ENCODE results near the gene DECR2.

DECR2 gene

GRCh38 chr16:450785-451512 is 49.3 kb downstream of the DECR2 start:
- DNase-seq (ENCODE audit: insufficient read length, low spot score) (no peak), FAIRE-seq (no peak)
- no peak for TF ChIP-seq POLR2A (IDR thresholded peaks at IDR 0.05; ENCODE audit: low read depth, low read length)

DNA sequence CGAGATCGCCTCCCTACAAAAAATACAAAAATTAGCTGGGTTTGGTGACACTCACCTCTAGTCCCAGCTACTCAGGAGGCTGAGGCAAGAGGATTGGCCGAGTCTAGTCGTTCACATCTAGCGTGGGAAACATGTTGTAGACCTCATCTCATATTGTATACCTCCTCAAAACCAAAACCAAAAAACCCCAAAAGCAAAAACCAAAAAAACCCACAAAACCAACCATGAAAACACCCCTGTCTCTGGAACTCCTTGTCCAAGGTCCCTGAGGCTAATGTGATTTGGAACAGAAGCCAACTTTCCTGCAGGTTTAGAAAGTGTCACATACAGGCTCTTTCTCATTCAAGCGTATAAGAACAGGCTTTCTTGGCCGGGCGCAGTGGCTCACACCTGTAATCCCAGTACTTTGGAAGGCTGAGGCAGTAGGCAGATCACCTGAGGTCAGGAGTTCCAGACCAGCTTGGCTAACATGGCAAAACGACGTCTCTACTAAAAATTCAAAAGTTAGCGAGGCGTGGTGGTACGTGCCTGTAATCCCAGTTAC is 52.8 kb downstream of the DECR2 start:
- FAIRE-seq (no peak), DNase-seq (ENCODE audit: insufficient read length, low spot score) (no peak)
- TF ChIP-seq POLR2A (IDR thresholded peaks at IDR 0.05; ENCODE audit: low read depth, low read length), result no peak

DNA sequence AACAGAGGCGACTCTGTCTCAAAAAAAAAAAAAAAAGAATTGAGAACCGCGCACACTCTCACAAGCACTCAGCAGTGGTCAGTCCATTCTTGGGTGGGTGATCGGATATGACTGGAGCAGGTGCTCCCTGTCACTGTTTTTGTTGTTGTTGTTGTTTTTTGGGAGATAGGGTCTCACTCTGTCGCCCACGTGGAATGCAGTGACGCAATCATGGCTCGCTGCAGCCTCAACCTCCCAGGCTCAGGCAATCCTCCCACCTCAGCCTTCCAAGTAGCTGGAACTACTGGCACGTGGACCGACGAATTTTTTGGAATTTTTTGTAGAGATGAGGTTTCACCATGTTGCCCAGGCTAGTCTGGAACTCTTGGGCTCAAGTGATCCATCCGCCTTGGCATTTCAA is 53.8 kb downstream of the DECR2 start:
- DNase-seq (ENCODE audit: insufficient read length, low spot score), result no peak
- no peak for TF ChIP-seq POLR2A (IDR thresholded peaks at IDR 0.05; ENCODE audit: low read depth, low read length)

GRCh38 chr16:456891-457483 is 55.3 kb downstream of the DECR2 start:
- TF ChIP-seq POLR2A (IDR thresholded peaks at IDR 0.05; ENCODE audit: low read depth, low read length), result no peak
- no peak for DNase-seq (ENCODE audit: insufficient read length, low spot score)
- FAIRE-seq, result no peak

More for the DNA sequence above, 53.8 kb downstream of the DECR2 start:
- FAIRE-seq, result no peak

DNA sequence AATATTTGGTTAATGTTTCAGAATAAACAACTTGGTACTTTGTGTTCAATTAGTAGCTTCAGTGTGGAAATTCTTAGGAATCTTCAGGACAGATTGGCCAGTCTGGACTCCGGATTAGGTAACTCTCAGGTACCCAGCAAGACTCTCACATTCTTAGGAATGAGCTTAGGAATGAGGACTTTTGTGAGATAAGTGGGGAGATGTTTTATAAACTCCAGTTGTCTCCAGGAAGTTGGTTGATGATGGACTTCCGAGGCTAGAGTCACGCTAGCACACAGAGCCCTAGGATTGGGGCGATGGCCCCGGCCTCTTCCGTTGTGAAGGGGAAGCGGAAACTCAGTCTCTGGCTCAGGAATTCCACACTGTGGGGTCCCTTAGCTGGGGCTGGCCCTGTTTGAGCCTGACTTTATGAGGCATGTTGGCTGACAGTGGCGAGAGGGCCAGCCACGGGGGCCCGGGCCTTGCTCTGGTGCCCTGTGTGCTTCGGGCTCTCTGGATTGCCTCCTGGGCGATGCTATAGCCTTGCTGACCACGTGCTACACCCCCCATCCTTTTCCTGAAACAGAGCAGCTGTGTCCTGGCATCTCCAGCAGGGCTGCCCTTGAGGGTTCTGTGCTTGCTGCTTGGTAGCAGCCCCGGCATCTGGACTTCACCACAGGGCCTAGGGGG is 56.2 kb downstream of the DECR2 start:
- FAIRE-seq, result no peak
- no peak for DNase-seq (ENCODE audit: insufficient read length, low spot score)
- no peak for TF ChIP-seq POLR2A (IDR thresholded peaks at IDR 0.05; ENCODE audit: low read depth, low read length)

- FAIRE-seq (no peak), DNase-seq (ENCODE audit: insufficient read length, low spot score) (no peak)
- no peak for TF ChIP-seq POLR2A (IDR thresholded peaks at IDR 0.05; ENCODE audit: low read depth, low read length)
These were observed 58.1 kb downstream of the DECR2 start for GRCh38 chr16:459761-460160.

DNA sequence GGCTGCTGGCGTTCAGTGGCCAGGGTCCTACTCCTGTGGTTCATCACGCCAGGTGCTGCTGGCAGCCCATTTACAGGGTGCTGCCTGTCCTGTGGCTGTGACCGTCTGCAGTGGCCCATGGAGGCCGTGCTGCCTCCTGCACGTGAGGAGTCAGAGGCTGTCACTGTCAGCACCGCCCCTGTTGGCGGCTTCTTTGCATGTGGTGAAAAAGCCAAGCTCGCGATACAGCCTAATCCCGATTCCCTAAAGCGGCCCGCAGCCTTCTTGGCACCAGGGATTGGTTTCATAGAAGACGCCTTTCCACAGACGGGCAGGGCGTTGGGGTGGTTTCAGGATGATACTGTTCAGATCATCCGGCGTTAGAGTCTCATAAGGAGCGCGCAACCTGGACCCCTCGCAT is 59.1 kb downstream of the DECR2 start:
- FAIRE-seq, result no peak
- DNase-seq (ENCODE audit: insufficient read length, low spot score), result no peak

More for the DNA sequence above, 59.1 kb downstream of the DECR2 start:
- no peak for TF ChIP-seq POLR2A (IDR thresholded peaks at IDR 0.05; ENCODE audit: low read depth, low read length)
